ENCODE data around the gene NFIB. TPM values are rescaled to one million over a fixed set of nuclear protein-coding genes. Genes with fewer than 3 reads are reported as not detected.

The NFIB gene
- total RNA-seq, 2 donors from 2014 or later = 5.3 to 14.1 TPM

DNA sequence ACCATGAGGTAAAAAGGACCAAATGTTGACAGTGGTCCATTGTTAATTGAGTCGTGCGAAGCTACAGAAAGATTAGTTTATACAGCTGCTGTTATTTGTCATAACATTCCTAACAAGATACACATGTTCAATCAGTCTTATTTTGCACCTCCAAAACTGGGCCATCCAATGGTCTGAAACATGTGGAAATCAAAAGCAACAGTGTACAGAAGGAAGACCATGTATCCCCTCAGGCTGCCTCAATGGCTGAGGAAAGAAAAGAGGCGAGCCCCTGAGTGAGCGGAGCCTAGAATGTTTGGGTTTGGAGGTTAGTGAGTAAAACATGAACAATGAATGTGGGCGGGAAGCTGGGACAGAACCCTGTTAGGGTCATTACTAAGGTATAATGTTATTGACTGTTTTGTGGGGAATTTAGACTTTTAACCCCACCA is 35.6 kb downstream of the NFIB start:
- TF ChIP-seq, protein P1, sequence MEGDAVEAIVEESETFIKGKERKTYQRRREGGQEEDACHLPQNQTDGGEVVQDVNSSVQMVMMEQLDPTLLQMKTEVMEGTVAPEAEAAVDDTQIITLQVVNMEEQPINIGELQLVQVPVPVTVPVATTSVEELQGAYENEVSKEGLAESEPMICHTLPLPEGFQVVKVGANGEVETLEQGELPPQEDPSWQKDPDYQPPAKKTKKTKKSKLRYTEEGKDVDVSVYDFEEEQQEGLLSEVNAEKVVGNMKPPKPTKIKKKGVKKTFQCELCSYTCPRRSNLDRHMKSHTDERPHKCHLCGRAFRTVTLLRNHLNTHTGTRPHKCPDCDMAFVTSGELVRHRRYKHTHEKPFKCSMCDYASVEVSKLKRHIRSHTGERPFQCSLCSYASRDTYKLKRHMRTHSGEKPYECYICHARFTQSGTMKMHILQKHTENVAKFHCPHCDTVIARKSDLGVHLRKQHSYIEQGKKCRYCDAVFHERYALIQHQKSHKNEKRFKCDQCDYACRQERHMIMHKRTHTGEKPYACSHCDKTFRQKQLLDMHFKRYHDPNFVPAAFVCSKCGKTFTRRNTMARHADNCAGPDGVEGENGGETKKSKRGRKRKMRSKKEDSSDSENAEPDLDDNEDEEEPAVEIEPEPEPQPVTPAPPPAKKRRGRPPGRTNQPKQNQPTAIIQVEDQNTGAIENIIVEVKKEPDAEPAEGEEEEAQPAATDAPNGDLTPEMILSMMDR (conservative IDR thresholded peaks at IDR 0.05) = no peak
- H3K4me1 Mint-ChIP-seq = peaks cover 29% of the 10 kb centered on the region
- H3K4me1 ChIP-seq (ENCODE audit: control insufficient read depth, insufficient read depth, low read length) = peaks cover 23% of the 10 kb centered on the region

DNA sequence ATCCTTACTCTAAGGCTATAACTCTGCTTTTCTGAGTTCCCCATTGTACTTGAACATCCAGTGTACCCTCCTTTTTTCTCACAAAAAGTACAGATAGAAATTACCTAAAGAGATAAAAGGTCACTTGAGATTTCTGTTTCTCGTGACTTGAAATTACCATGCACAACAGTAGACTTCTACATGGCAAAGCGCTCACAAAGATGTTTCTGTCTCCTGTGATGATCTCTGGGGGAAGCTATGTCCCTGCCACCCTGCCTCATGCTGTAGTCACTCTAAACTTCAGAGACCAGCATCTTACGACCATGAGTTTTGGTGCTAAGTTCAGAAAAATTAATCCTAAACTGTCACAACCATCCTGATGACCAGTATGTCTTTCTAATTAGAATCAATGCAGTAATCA is 36.2 kb downstream of the NFIB start:
- Histone ChIP-seq H3K27ac (ENCODE audit: low read depth, low read length) (no peak overlapping the region), H3K4me3 (ENCODE audit: low read length) (no peak overlapping the region), H3K9ac (ENCODE audit: extremely low read depth, low read length, poor library complexity, severe bottlenecking) (no peak overlapping the region), H3K9me3 (ENCODE audit: control insufficient read depth, low read length) (no peaks in the 10 kb centered on the region), H3K36me3 (ENCODE audit: control insufficient read depth, insufficient read depth, low read length) (no peaks in the 10 kb centered on the region), H3K27me3 (ENCODE audit: control insufficient read depth, insufficient read depth, low read length, poor library complexity, severe bottlenecking) (no peaks in the 10 kb centered on the region), H3K4me1 (ENCODE audit: control insufficient read depth, insufficient read depth, low read length) (peaks cover 26% of the 10 kb centered on the region)
- H3K9me3 Mint-ChIP-seq = no peaks in the 10 kb centered on the region
- no peak for DNase-seq
- TF ChIP-seq, protein P1 (conservative IDR thresholded peaks at IDR 0.05) = no peak
- WGBS, 2 experiments (ENCODE audit: insufficient coverage in 1 of 2, insufficient read length in 1 of 2) = 88 to 97% methylated on average over 2 to 3 of the region's 3 CpGs
- H3K36me3 Mint-ChIP-seq (ENCODE audit: low read depth) = no peaks in the 10 kb centered on the region
- no peak overlapping the region for H3K27ac Mint-ChIP-seq
- H3K27me3 Mint-ChIP-seq (ENCODE audit: insufficient read depth) = no peaks in the 10 kb centered on the region
- H3K4me3 Mint-ChIP-seq = no peak overlapping the region
- peaks cover 34% of the 10 kb centered on the region for H3K4me1 Mint-ChIP-seq

More for the DNA sequence above, 35.6 kb downstream of the NFIB start:
- WGBS, 2 experiments (ENCODE audit: insufficient coverage in 1 of 2, insufficient read length in 1 of 2) = 92 to 95% methylated on average over 3 to 5 of the region's 5 CpGs
- no peak overlapping the region for H3K4me3 Mint-ChIP-seq
- H3K36me3 Mint-ChIP-seq (ENCODE audit: low read depth) = no peaks in the 10 kb centered on the region
- H3K27ac ChIP-seq (ENCODE audit: low read depth, low read length) = no peak overlapping the region
- no peaks in the 10 kb centered on the region for H3K9me3 Mint-ChIP-seq
- no peak overlapping the region for H3K9ac ChIP-seq (ENCODE audit: extremely low read depth, low read length, poor library complexity, severe bottlenecking)
- no peak overlapping the region for H3K4me3 ChIP-seq (ENCODE audit: low read length)
- DNase-seq = no peak
- no peaks in the 10 kb centered on the region for H3K36me3 ChIP-seq (ENCODE audit: control insufficient read depth, insufficient read depth, low read length)
- no peaks in the 10 kb centered on the region for H3K27me3 Mint-ChIP-seq (ENCODE audit: insufficient read depth)
- no peaks in the 10 kb centered on the region for H3K27me3 ChIP-seq (ENCODE audit: control insufficient read depth, insufficient read depth, low read length, poor library complexity, severe bottlenecking)
- no peaks in the 10 kb centered on the region for H3K9me3 ChIP-seq (ENCODE audit: control insufficient read depth, low read length)
- no peak overlapping the region for H3K27ac Mint-ChIP-seq

DNA sequence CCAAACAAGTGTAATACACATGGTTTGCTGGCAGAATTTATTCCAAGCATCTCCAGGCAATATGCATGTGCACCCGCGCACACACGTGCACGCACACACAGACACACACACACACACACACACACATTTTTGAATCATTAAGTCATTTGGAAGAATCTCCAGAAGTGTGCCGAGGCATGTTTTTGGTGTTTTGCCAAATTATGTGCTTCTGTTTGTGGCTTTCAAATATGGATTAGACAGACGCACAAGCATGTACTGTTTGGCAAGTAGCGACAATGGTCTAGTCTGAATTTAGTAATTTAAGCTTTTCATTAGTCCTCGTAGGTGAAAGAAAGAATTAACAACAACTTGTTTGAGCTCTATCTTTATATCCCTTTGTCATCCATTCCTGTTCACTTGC is 36.7 kb downstream of the NFIB start:
- 93 to 94% methylated on average over 4 to 8 of the region's 8 CpGs for WGBS, 2 experiments (ENCODE audit: insufficient coverage in 1 of 2, insufficient read length in 1 of 2)
- Mint-ChIP-seq H3K27me3 (ENCODE audit: insufficient read depth) (no peaks in the 10 kb centered on the region), H3K36me3 (ENCODE audit: low read depth) (no peaks in the 10 kb centered on the region), H3K27ac (no peak overlapping the region), H3K4me3 (no peak overlapping the region), H3K4me1 (peaks cover 37% of the 10 kb centered on the region), H3K9me3 (no peaks in the 10 kb centered on the region)
- no peak overlapping the region for H3K9ac ChIP-seq (ENCODE audit: extremely low read depth, low read length, poor library complexity, severe bottlenecking)
- peaks cover 27% of the 10 kb centered on the region for H3K4me1 ChIP-seq (ENCODE audit: control insufficient read depth, insufficient read depth, low read length)
- no peaks in the 10 kb centered on the region for H3K27me3 ChIP-seq (ENCODE audit: control insufficient read depth, insufficient read depth, low read length, poor library complexity, severe bottlenecking)
- DNase-seq = no peak
- no peak overlapping the region for H3K4me3 ChIP-seq (ENCODE audit: low read length)
- no peaks in the 10 kb centered on the region for H3K36me3 ChIP-seq (ENCODE audit: control insufficient read depth, insufficient read depth, low read length)
- no peak overlapping the region for H3K27ac ChIP-seq (ENCODE audit: low read depth, low read length)
- no peaks in the 10 kb centered on the region for H3K9me3 ChIP-seq (ENCODE audit: control insufficient read depth, low read length)
- TF ChIP-seq, protein P1 (conservative IDR thresholded peaks at IDR 0.05) = no peak

Data from endodermal cell (in vitro differentiated cells).